Measurements from ENCODE around the gene KCTD5. TPM values are rescaled to one million over a fixed set of nuclear protein-coding genes. Genes with fewer than 3 reads are reported as not detected.

KCTD5 gene
- total RNA-seq, 1 donor from 2014 or later, result 69.6 TPM

DNA sequence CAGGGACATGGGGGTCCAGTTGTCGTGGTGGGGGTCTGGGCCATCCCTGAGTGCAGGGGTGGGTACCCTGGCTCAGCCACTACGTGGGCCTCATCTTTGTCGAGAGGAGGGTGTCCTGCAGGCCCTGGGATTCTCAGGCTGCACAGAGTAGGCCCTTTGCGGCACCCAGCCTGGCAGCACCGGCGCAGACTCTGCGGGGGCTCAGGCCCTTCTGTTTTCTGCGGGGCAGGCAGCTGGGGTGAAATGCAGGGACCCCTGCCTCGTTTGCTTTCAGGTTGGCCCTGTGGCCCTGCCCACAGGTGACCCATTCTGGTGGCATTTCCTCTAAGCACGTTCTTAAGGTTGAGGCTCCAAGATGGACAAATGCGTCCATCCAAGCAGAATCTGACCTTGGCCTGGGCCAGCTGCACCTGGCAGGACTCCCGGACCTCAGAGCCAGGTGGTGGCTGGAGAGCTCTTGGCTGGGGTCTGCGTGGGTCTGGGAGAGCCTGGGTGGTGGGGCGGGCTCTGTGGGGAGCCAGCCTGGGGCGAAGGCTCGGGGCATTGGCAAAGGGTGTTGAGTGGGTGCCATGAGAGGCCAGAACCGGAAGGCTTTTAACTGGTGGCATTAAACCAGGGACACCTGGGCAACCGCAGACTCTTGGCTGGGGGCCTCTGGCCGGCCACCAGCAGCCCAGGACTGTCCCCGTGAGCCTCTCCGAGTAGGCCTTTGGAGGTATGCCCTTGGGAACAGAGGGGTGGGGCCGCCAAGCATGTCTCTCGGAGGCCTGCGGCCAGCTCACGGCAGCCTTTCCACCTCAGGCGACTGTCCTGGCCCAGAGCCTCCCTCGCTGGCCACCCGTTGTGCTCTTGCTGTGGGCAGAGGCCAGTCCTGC, 20.8 kb downstream of the KCTD5 start:
- intact Hi-C loops (cut with micrococcal nuclease), result no loop called here
- H3K4me1 Mint-ChIP-seq (ENCODE audit: low read depth), result no peaks in the 10 kb centered on the region
- no peak overlapping the region for H3K4me3 Mint-ChIP-seq
- H3K27ac Mint-ChIP-seq, result no peak overlapping the region
- no peaks in the 10 kb centered on the region for H3K27me3 Mint-ChIP-seq (ENCODE audit: insufficient read depth)
- no peaks in the 10 kb centered on the region for H3K9me3 Mint-ChIP-seq
- peaks cover 3% of the 10 kb centered on the region for H3K36me3 Mint-ChIP-seq (ENCODE audit: low read depth)
- DNase-seq (ENCODE audit: low spot score), result no peak

DNA sequence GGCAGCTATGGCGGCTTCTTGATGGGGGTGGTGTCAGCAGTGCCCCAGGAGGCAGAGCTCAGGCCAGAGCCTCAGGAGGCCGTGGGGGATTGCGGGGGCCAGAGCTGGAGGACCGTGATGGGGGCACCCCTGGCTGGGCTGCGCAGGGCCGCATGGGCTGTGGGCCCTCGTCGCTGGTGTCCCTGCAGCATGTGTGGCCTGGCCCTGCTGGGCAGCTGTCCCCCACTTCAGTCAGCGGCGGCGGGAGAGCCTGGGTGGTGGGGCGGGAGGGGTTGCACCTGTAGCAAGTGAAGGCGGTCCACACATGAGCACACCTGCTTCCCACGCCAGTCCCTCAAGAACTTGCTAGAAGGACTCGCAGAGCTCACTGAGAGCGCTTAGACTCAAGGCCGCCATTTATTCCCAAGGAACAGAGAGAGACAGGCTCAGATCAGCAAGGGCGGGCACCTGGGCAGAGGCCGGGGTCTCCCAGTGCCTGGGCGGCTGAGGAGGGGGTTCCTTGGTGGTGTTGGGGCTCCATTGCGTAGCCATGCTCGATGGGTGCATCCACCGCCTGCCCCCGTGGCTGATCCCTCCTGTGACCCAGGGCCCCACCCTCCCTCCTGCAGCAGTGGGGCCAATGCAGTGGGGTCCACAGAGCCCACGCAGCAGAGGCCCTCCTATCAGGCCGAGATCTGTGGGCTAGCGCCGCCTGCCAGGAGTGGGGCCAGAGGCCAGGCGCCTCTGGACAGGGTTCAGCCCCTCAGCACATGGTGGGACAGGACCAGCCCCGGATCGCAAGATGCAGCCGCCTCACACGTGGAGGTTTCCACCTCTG, 22.1 kb downstream of the KCTD5 start:
- H3K4me1 Mint-ChIP-seq (ENCODE audit: low read depth), result no peaks in the 10 kb centered on the region
- intact Hi-C loops (cut with micrococcal nuclease), result no loop called here
- peaks cover 4% of the 10 kb centered on the region for H3K36me3 Mint-ChIP-seq (ENCODE audit: low read depth)
- H3K27me3 Mint-ChIP-seq (ENCODE audit: insufficient read depth), result no peaks in the 10 kb centered on the region
- no peak overlapping the region for H3K27ac Mint-ChIP-seq
- no peak overlapping the region for H3K4me3 Mint-ChIP-seq
- DNase-seq (ENCODE audit: low spot score), result no peak
- H3K9me3 Mint-ChIP-seq, result no peaks in the 10 kb centered on the region

DNA sequence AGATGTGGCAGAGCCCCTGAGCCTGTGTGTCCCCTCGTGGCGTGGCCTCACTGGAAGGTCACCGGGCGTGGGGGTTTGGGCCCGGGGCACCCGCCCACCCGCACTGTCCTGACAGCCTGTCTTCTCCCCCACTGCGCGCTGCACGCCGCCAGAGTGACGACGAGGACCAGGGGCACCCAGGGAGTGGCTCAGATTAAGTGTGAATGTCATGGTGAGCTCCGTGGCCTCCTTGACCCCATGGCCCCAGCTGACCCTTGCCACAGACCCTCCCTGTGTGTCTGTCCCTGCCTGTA, 22.6 kb downstream of the KCTD5 start:
- H3K9me3 Mint-ChIP-seq, result no peaks in the 10 kb centered on the region
- H3K36me3 Mint-ChIP-seq (ENCODE audit: low read depth), result peaks cover 4% of the 10 kb centered on the region
- H3K4me1 Mint-ChIP-seq (ENCODE audit: low read depth), result no peaks in the 10 kb centered on the region
- no peak overlapping the region for H3K4me3 Mint-ChIP-seq
- no peaks in the 10 kb centered on the region for H3K27me3 Mint-ChIP-seq (ENCODE audit: insufficient read depth)
- H3K27ac Mint-ChIP-seq, result no peak overlapping the region
- no peak for DNase-seq (ENCODE audit: low spot score)
- intact Hi-C loops (cut with micrococcal nuclease), result no loop called here

DNA sequence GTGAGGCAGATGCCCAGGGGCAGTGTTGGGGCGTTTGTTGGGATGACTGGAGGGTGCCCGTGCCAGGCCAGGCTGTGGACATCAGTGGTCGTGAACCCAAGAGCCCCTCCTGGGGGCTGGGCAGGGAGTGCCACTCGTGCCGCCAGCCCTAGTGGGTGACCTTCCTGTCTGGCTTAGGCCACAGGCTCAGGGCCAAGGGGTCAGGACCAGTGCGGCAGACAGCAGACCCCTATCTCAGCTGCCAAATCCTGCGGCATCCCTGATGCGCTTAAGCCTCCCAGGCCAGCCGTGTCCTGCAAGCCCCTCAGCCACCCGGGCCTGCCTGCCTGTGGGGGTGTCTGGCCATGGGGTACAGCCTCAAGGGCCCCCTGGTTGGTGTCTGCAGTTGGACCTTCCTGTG, 23.0 kb downstream of the KCTD5 start:
- Mint-ChIP-seq H3K9me3 (no peaks in the 10 kb centered on the region), H3K4me1 (ENCODE audit: low read depth) (no peaks in the 10 kb centered on the region), H3K4me3 (no peak overlapping the region), H3K27ac (no peak overlapping the region), H3K36me3 (ENCODE audit: low read depth) (peaks cover 5% of the 10 kb centered on the region), H3K27me3 (ENCODE audit: insufficient read depth) (no peaks in the 10 kb centered on the region)
- intact Hi-C loops (cut with micrococcal nuclease), result no loop called here
- DNase-seq (ENCODE audit: low spot score), result no peak

DNA sequence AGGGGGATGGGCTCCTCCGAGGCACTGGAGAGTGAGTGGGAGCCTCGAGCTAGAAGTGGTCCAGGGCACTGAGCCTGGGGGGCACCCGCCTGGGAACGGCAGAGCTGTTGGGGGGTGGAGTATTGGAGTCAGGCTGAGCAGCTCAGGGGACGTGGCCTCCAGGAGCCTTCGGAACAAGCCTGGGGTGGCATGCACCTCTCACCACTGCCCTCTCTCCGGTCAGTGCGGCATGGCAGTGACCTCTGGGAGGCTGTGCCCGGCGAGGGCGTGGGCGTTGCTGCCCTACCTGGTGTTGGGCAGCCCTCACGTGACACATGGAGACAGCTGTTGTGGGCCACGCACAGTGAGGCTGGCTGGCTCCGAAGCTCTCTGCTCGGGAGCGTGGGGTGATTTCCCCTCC, 23.8 kb downstream of the KCTD5 start:
- no peak overlapping the region for H3K4me3 Mint-ChIP-seq
- no peaks in the 10 kb centered on the region for H3K9me3 Mint-ChIP-seq
- H3K4me1 Mint-ChIP-seq (ENCODE audit: low read depth), result no peaks in the 10 kb centered on the region
- peaks cover 5% of the 10 kb centered on the region for H3K36me3 Mint-ChIP-seq (ENCODE audit: low read depth)
- DNase-seq (ENCODE audit: low spot score), result no peak
- H3K27me3 Mint-ChIP-seq (ENCODE audit: insufficient read depth), result no peaks in the 10 kb centered on the region
- H3K27ac Mint-ChIP-seq, result no peak overlapping the region
- intact Hi-C loops (cut with micrococcal nuclease), result no loop called here

DNA sequence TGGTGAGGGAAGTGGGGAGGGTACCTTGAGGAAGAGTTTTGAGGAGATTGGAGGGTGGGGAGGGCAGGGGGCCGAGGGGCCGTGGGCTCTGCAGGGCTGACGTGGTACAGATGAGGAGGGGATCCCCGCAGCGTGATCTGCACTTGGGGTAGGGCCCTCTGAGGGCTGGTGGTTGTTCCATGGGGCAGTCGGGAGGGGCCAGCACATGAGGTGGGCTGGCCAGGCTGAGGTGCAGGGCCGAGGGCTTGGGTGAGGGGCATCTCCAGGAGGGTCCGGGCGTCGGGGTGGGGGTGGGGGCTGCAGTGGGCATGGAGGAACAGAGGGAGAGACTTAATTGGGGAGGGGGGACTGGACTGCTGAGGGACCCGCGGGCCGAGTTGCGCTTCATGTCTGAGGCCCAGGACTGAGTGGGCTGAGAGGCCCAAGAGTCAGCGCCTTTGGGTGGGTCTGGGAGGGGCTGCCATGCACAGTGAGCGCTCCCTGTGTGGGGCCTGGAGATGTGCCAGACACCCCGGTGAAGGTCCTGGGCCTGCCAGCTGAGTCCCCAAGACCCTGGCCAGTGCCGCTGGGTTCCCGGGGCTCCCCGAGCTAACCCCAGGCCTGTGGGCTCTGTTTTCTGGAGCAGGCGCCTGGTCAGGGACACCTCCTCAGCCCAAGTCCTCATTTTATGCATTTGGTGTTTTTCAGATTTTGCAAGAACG, 24.4 kb downstream of the KCTD5 start:
- no peak for DNase-seq (ENCODE audit: low spot score)
- peaks cover 5% of the 10 kb centered on the region for H3K36me3 Mint-ChIP-seq (ENCODE audit: low read depth)
- no peak overlapping the region for H3K4me3 Mint-ChIP-seq
- H3K4me1 Mint-ChIP-seq (ENCODE audit: low read depth), result no peaks in the 10 kb centered on the region
- H3K27me3 Mint-ChIP-seq (ENCODE audit: insufficient read depth), result no peaks in the 10 kb centered on the region
- H3K27ac Mint-ChIP-seq, result no peak overlapping the region
- no peaks in the 10 kb centered on the region for H3K9me3 Mint-ChIP-seq
- intact Hi-C loops (cut with micrococcal nuclease), result no loop called here

DNA sequence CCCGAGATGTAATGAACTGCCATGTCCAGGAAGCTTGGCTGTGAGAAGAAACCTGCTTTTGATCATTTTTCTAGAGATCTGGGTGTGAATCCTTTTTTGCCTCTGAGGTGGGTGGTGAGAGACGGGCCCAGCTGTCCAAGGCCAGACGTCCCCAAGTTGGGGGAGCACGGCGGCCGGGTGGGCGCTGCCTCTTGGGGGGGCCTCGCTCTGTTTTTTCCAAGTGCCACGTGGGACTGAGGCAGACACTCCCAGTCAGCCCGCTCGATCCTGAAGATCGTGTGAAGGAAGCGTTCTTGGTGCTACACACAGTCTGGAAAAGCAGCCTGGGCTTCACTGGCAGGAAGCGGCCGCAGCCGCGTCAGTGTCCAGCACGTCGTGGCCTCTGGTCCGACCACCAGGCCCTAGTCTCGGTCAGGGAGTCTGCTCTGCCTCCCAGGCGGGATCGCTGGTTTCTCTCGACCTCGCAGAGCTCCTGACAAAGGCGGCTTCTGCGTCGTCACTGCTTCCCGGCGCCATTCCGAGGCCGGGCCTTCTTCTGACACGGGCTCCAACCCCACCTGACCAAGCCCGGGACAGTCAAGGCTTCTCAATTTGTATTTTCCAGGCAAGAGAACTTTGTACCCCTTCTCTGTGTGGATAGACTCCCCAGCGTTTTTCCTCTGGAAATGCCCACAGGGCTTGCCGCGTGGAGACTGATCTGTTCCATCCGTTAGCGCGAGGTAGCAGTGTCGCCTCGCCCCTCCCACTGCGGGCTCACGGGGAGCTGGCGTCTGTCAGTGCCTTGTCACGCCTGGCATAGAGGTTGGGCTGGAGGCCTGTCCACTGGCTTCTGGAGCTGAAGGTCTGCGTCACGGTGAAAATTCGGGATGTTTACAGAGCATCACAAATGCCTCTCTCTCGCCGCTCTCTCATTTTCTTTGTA, 25.3 kb downstream of the KCTD5 start:
- Mint-ChIP-seq H3K27me3 (ENCODE audit: insufficient read depth) (no peaks in the 10 kb centered on the region), H3K27ac (no peak overlapping the region), H3K9me3 (no peaks in the 10 kb centered on the region), H3K4me3 (no peak overlapping the region), H3K36me3 (ENCODE audit: low read depth) (peaks cover 3% of the 10 kb centered on the region), H3K4me1 (ENCODE audit: low read depth) (no peaks in the 10 kb centered on the region)
- no peak for DNase-seq (ENCODE audit: low spot score)
- intact Hi-C loops (cut with micrococcal nuclease), result no loop called here

DNA sequence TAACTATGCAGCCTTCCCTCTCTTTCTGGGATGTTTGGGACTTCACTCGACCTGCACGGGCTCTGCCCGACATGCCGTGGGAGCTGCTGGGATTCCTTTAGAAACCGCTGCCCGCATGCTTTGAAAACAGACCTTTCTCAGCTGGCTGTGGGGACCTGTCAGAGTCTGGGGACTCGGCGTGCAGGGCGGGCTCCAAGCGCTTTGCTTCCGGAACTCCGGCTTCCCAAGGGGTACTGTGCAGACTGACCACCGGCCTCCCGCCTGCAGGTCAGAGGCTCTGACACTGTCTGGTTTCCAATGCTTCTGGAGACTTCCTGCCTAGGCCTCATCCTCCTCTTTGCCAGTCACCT, 25.9 kb downstream of the KCTD5 start:
- no peaks in the 10 kb centered on the region for H3K9me3 Mint-ChIP-seq
- H3K27ac Mint-ChIP-seq, result no peak overlapping the region
- peaks cover 3% of the 10 kb centered on the region for H3K36me3 Mint-ChIP-seq (ENCODE audit: low read depth)
- DNase-seq (ENCODE audit: low spot score), result no peak
- no peaks in the 10 kb centered on the region for H3K27me3 Mint-ChIP-seq (ENCODE audit: insufficient read depth)
- H3K4me3 Mint-ChIP-seq, result no peak overlapping the region
- H3K4me1 Mint-ChIP-seq (ENCODE audit: low read depth), result no peaks in the 10 kb centered on the region
- intact Hi-C loops (cut with micrococcal nuclease), result no loop called here

DNA sequence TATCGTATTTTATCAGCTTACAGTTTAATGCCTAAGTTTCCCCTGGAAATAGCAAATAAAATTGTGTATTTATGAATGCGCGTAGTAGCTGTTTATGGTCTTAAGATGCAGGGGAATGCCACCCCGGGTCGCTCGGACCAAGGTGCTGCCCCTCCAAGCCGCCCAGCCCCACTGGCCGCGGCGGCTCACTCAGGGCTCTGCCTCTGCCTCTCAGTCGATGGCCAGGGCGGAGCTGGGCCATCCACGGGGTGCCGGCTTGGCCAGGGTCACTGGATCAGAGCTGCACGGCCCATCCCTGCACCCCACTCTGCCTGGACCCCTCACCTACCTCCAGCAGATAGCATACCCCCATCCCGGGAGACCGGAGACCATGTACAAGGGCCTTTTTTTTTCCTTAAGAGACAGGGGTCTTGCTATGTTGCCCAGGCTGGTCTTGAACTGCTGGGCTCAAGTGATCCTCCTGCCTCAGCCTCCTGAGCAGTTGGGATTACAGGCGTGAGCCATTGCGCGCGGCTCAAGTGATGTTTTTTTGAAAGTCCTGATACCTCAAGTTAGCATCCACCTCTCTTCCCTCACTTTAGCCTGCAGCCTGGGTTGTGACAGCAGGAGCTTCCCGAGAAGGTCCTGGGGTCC, 26.7 kb downstream of the KCTD5 start:
- intact Hi-C loops (cut with micrococcal nuclease), result no loop called here
- DNase-seq (ENCODE audit: low spot score), result no peak
- no peak overlapping the region for H3K27ac Mint-ChIP-seq
- peaks cover 3% of the 10 kb centered on the region for H3K36me3 Mint-ChIP-seq (ENCODE audit: low read depth)
- no peak overlapping the region for H3K4me3 Mint-ChIP-seq
- no peaks in the 10 kb centered on the region for H3K4me1 Mint-ChIP-seq (ENCODE audit: low read depth)
- H3K9me3 Mint-ChIP-seq, result no peaks in the 10 kb centered on the region
- H3K27me3 Mint-ChIP-seq (ENCODE audit: insufficient read depth), result no peaks in the 10 kb centered on the region

DNA sequence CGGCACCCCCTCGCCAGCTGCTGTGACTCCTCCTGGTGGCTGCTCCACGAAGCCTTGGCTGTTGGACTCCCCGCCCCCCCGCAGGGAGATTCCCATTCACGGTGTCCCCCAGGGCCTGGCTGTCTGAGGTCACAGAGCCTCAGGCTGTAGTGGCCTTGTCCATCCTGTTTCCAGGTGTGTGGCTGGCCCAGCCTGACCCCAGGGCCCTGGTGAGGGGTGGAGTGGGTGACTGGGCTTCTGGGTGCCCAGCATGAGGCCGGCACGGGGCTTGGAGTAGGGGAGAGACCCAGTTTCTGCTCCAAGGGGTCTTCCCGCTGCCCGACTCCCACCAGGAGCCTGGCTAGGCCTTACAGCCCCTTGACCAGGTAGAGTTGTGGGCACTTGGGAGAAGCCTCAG, 27.3 kb downstream of the KCTD5 start:
- Mint-ChIP-seq H3K36me3 (ENCODE audit: low read depth) (peaks cover 3% of the 10 kb centered on the region), H3K4me1 (ENCODE audit: low read depth) (no peaks in the 10 kb centered on the region), H3K9me3 (no peaks in the 10 kb centered on the region), H3K27ac (no peak overlapping the region), H3K27me3 (ENCODE audit: insufficient read depth) (no peaks in the 10 kb centered on the region), H3K4me3 (no peak overlapping the region)
- intact Hi-C loops (cut with micrococcal nuclease), result no loop called here
- no peak for DNase-seq (ENCODE audit: low spot score)

DNA sequence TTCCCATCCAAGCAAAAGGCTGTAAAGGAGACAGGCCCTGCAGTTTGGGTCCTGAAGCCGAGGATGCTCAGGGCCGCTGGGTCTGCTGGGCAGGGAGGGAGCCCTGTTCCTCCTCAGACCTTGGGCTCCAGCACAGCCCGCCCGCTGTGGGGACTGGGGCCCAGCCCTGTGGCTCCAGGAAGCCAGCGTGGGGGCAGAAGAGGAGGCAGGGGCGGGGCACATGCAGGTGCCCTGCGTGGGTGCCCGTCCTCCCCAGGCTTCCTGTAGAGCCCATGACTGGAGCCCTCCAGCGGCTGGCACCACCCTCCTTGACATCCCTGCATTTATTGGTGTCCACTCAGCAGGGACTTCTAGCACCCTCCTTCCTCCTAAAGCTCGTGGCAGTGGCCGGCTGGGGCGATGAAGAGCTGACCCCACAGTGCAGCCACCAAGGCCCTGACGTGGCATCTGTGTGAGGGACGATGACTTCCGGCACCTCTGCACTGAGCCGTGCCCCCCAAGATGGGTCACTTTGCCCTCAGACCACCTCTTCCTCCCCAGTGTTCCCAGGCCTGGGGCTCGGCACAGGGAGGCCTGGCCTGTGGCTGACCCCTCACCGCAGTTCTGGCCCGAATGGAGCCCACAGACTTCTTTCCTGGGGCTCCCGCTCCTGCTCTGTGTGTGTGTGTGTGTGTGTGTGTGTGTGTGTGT, 27.8 kb downstream of the KCTD5 start:
- H3K27me3 Mint-ChIP-seq (ENCODE audit: insufficient read depth), result peaks cover 3% of the 10 kb centered on the region
- intact Hi-C loops (cut with micrococcal nuclease), result no loop called here
- H3K36me3 Mint-ChIP-seq (ENCODE audit: low read depth), result peaks cover 3% of the 10 kb centered on the region
- H3K27ac Mint-ChIP-seq, result no peak overlapping the region
- H3K4me1 Mint-ChIP-seq (ENCODE audit: low read depth), result no peaks in the 10 kb centered on the region
- H3K9me3 Mint-ChIP-seq, result no peaks in the 10 kb centered on the region
- DNase-seq (ENCODE audit: low spot score), result no peak
- H3K4me3 Mint-ChIP-seq, result no peak overlapping the region

All from activated T-helper 1 cell treated with anti-CD3 and anti-CD28 coated beads, Interleukin-12 subunit alpha, Interleukin-12 subunit beta, Interleukin-2, Interleukin-4 antibody, amounts not matched to agents 30 ng/mL and 10 ng/mL and 1 ng/mL, durations not matched to agents 14 hours and 24 hours and 36 hours (primary cell).